GM13977 (cell line): Measurements from ENCODE around the gene HIC2.
"Not testable (repeated sequence)": the region's sequence is repeated elsewhere in the genome, so short reads cannot be mapped to it uniquely, and the experiment has no call there.

Experiments used
- DNase-seq: peaks from one replicate; pipeline ENCODE4 v3.0.0; 2012; ENCODE audit warnings: low spot score
- in situ Hi-C: fragments of 300-500 bp; cut with MboI; formaldehyde crosslinking; loops from one replicate; pipeline ENCODE4 v1.12.0; 2022; ENCODE audit warnings: low sequenced_read_pairs, low pct_unique_long_range_greater_than_20kb, mixed read lengths, inconsistent platforms; ENCODE audit not compliant: unreplicated experiment

HIC2 gene, protein sequence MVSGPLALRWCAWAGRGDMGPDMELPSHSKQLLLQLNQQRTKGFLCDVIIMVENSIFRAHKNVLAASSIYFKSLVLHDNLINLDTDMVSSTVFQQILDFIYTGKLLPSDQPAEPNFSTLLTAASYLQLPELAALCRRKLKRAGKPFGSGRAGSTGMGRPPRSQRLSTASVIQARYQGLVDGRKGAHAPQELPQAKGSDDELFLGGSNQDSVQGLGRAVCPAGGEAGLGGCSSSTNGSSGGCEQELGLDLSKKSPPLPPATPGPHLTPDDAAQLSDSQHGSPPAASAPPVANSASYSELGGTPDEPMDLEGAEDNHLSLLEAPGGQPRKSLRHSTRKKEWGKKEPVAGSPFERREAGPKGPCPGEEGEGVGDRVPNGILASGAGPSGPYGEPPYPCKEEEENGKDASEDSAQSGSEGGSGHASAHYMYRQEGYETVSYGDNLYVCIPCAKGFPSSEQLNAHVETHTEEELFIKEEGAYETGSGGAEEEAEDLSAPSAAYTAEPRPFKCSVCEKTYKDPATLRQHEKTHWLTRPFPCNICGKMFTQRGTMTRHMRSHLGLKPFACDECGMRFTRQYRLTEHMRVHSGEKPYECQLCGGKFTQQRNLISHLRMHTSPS

GRCh38 chr22:21417227-21417746 is at the start of gene HIC2:
Gene HIC2, plus strand, starts transcription at chr22:21417371. Its CDS starts 25,461 bp downstream, at chr22:21442832.
- DNase-seq, in situ Hi-C loops: not testable (repeated sequence)

- in situ Hi-C loops, DNase-seq: not testable (repeated sequence)
These were observed 48.4 kb upstream of the HIC2 start for GRCh38 chr22:21368603-21369310.

DNA sequence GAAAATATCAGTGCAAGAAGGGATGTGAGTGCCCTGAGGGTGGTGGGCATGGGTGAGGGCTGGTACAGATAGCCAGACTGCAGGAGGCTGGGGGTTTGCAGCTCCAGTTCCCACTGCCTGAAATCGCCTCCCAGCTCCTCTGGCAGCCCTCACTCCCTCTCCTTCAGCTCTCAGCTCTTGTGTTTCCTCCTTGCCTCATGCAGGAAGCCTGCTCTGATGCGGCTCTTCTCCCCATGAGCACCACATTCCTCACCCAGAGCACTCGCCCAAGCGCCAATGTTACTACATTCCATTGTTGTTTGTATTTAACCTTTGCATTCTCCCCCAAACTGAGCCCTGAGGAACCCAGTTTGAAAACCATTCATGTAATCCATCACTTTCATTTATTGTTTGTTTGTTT is 41.3 kb upstream of the HIC2 start:
- in situ Hi-C loops, DNase-seq: not testable (repeated sequence)

GRCh38 chr22:21383701-21384467 is 33.3 kb upstream of the HIC2 start, which contains the start of gene RIMBP3B:
Gene RIMBP3B, plus strand, starts transcription at chr22:21383751. Its CDS starts 108 bp downstream, at chr22:21383859.
- DNase-seq, in situ Hi-C loops: not testable (repeated sequence)

- in situ Hi-C loops, DNase-seq: not testable (repeated sequence)
These were observed 32.5 kb upstream of the HIC2 start for GRCh38 chr22:21384468-21385357.

DNA sequence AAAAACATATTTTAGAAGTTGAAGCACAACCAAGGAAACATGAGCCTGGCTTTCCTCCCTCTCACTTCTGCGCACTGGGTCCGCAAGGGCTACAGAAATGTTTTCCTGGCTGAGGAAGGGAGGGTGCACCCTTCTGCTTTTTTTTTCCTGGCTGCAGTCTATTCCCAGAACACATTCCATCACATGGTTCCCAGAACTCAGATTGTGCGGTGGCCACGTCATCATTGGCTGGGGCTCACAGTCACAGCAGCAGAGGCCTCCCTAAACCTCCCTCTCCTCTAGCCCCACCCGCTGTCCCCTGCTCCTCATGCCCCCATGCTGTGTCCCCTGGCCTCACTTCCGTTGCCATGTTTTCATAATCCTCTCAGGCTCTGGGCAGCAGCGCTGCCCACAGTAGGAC is 27.7 kb upstream of the HIC2 start:
- DNase-seq, in situ Hi-C loops: not testable (repeated sequence)

DNA sequence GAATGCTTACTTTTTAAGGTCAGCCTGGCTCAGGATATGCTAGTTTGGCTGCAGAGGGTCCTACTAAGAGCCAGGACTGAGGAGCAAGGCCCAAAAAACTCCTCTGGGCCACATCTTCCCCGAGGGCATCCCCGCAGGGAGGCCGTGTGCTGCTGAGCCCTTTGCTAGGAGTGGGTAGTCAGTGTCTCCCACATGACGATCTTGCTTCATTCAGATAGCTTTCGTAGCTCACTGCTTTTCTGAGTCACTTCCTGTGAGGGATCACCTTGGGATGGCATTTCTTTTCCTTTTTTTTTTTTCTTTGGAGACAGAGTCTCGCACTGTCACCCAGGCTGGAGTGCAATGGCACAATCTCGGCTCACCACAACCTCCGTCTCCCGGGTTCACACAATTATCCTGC is 27.2 kb upstream of the HIC2 start:
- in situ Hi-C loops, DNase-seq: not testable (repeated sequence)

DNA sequence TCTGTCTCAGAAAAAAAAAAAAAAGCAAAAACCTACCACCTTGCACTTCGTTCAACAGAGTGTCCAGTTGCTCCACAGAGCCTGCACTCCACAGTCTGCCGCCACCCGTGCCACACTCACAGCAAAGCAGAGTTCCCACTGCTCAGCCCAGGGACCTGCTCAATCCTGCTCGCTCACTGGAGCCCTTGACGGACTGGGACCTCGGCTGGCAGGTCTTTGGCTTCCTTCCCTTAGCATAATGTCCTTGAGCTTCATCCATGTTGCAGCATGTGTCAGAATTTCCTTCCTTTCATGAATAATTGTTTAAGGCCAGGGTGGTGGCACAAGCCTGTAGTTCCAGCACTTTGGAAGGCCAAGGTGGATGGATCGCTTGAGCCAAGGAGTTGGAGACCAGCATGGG is 22.6 kb upstream of the HIC2 start:
- in situ Hi-C loops, DNase-seq: not testable (repeated sequence)

DNA sequence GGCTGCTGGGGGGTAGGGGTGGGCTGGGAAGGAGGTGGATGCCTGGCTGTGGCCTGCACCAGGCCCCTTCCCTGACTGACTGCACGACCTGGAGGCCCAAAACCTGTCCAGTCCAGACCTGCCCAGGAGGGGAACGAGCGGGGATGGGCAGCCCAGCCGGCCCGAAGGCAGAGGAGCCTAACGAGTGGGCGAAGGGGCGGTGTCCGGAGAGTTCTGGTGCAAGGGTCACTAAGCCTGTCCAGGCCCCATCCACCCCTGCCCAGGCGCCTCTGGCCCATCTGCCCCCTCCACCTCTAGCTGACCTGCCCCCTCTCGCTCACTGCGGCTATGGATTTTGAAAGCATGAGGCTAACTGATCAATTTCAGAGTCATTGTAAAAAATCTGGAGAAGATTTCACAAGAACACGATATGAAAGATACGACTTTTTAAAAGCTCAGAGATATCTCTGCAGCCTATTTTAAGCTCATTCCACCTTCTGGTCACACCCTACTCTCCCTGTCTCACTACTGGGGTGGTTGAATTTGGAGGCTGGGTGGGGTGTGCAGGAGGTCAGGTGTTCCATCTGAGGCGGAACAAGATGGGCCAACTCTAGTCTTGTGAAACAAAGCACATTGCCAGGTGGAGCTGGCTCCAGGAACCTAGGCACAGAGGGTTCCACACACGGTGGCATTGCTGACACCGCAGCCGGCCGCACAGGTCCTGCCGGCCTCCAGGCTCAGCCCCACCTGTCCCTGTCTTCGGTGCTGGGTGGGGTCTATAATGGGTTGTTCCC is 15.8 kb upstream of the HIC2 start:
- DNase-seq, in situ Hi-C loops: not testable (repeated sequence)

- DNase-seq, in situ Hi-C loops: not testable (repeated sequence)
These were observed 14.3 kb upstream of the HIC2 start for GRCh38 chr22:21402763-21403314.

DNA sequence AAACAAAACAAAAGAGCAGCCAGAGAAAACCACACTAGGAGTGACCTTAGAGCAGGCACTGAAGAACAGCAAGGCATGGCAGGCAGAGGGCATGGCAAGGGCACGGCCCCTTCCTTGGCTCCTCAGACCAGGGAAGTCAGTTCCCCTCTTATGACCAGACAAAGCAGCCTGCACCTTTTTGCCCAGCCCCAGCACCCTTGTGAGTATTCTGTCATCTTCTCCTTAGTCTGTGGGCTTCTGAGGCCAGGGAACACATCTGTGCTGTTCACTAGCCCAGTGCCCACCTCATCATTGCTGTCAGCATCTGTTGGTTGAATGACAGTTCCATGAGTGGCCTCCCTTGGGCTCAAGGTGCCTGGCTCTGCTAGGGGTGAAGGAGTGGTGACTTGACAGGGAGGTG is 10.0 kb upstream of the HIC2 start:
- DNase-seq, in situ Hi-C loops: not testable (repeated sequence)

DNA sequence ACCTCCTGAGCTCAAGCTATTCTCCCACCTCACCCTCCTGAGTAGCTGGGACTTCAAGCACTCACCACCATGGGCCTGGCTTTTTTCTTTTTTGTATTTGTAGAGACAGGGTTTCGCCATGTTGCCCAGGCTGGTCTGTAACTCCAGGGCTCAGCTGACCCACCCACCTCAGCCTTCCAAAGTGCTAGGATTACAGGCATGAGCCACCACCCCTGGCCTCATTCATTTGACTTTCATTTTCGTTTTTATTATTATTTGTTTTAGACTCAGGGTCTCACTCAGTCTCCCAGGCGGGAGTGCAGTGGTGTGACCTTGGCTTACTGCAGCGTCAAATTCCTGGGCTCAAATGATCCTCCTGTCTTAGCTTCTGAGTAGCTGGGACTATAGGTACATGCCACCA is 9.4 kb upstream of the HIC2 start:
- in situ Hi-C loops: not testable (repeated sequence)

DNA sequence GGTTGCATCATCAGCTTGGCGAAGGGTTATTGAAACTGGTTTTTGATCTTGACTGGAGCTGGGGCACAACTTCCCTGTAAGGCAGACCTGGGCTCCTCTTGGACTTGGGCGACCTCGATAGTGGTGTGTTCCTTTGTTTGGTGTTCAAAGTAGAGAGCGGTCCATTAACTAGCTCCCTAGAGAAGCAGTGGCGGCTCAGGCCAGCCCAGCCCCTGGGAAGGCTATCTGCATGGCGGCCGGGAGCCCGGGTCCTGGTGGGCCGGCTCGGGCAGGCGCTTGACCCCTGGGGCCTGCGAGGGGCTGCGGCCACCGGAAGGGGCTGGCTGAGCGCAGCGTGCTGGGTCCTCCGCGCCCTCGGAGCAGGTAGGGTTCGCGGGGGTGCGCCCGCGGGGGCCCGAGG is 796 bp upstream of the HIC2 start:
- DNase-seq, in situ Hi-C loops: not testable (repeated sequence)

More for the DNA sequence above, 9.4 kb upstream of the HIC2 start:
- not testable (repeated sequence) for DNase-seq

GRCh38 chr22:21417853-21418252 is 682 bp downstream of the HIC2 start:
- DNase-seq, in situ Hi-C loops: not testable (repeated sequence)

GRCh38 chr22:21418974-21419638 is 1.9 kb downstream of the HIC2 start:
- in situ Hi-C loops, DNase-seq: not testable (repeated sequence)
